K562 (cell line): ENCODE results near the gene UGT2B28. TPM values are rescaled to one million over a fixed set of nuclear protein-coding genes. Genes with fewer than 3 reads are reported as not detected.
"Not testable (repeated sequence)": the region's sequence is repeated elsewhere in the genome, so short reads cannot be mapped to it uniquely, and the experiment has no call there.

Experiments used
- ATAC-seq: fragments of 200-7000 bp; cut with Tn5 transposase; 3 replicates; pipeline ENCODE4 v1.9.1; 2020; ENCODE audit warnings: moderate library complexity
- BruUV-seq: library from RNA; stranded (reverse); fragments of 400-500 nt; replicated peaks from 2 replicates; lab custom pipeline; 2021; lab: Mats Ljungman, UMichigan
- CTCF ChIA-PET: fragments of 300-600 bp; formaldehyde crosslinking; extraction: SDS; loops from one replicate; lab custom pipeline; 2021; ENCODE audit warnings: low intra/inter-chr PET ratio; lab: Yijun Ruan, JAX
- POLR2A ChIA-PET: fragments of 300-600, 350-650 bp; sonication (Branson Sonifier 250); formaldehyde crosslinking; extraction: SDS; loops from one replicate; lab custom pipeline; 2021; ENCODE audit warnings: antibody characterized with exemption, inconsistent platforms; lab: Yijun Ruan, JAX
- DNase-seq, 4 experiments: peaks; one replicate each; pipeline versions ENCODE4 v3.0.0 to v3.0.0-alpha.2; 2011 to 2018; ENCODE audit warnings: low spot score in 3 of 4, mixed read lengths in 3 of 4; ENCODE audit errors: extremely low read depth in 1 of 4
- FAIRE-seq: peaks from 2 replicates; lab custom pipeline; 2011; peaks lifted over from hg19 to GRCh38; lab: Jason Lieb, UNC
- H2AFZ ChIP-seq: 2 replicates; pipeline ENCODE4 v1.6.0; 2011; ENCODE audit warnings: low read depth, low read length, control low read depth, inconsistent platforms
- H3K27ac ChIP-seq: fragments of 200-600 bp; 3 replicates; pipeline ENCODE4 v1.8.0; 2011; ENCODE audit warnings: low read depth, mild to moderate bottlenecking, control low read depth, inconsistent platforms, low read length, moderate library complexity, mixed read lengths; ENCODE audit errors: extremely low read depth
- H3K27me3 ChIP-seq, 2 experiments: fragments of 300-600 bp in 1 of 2; 2 replicates in 1 of 2; 3 replicates in 1 of 2; pipeline versions ENCODE4 v1.6.0 to v1.8.0; 2011; ENCODE audit warnings: inconsistent platforms in 2 of 2, low read length in 2 of 2, mild to moderate bottlenecking in 1 of 2, mixed read lengths in 1 of 2, moderate library complexity in 1 of 2; ENCODE audit not compliant: control insufficient read depth in 2 of 2, insufficient read depth in 2 of 2
- H3K36me3 ChIP-seq: fragments of 300-600 bp; 3 replicates; pipeline ENCODE4 v1.8.0; 2011; ENCODE audit warnings: mild to moderate bottlenecking, low read length, inconsistent platforms; ENCODE audit not compliant: control insufficient read depth, insufficient read depth
- H3K4me1 ChIP-seq, 2 experiments: fragments of 200-600 bp in 1 of 2; replicated peaks in 1 of 2; 2 replicates in 1 of 2; 3 replicates in 1 of 2; pipeline versions ENCODE4 v1.5.1 to v1.8.0; 2011; ENCODE audit warnings: inconsistent platforms in 2 of 2, low read length in 2 of 2, mild to moderate bottlenecking in 1 of 2, mixed read lengths in 1 of 2, moderate library complexity in 1 of 2; ENCODE audit not compliant: control insufficient read depth in 2 of 2, insufficient read depth in 2 of 2
- H3K4me2 ChIP-seq: 2 replicates; pipeline ENCODE4 v1.6.1; 2011; ENCODE audit warnings: low read length, control low read depth, inconsistent platforms, mixed read lengths; ENCODE audit not compliant: insufficient read depth
- H3K4me3 ChIP-seq: fragments of 200-600 bp; sonication (generic), shearing (Covaris generic); 2 replicates; pipeline ENCODE4 v1.5.1; 2016; ENCODE audit warnings: control low read depth, inconsistent platforms
- H3K79me2 ChIP-seq: fragments of 200-600 bp; 3 replicates; pipeline ENCODE4 v1.8.0; 2011; ENCODE audit warnings: low read length, inconsistent platforms; ENCODE audit not compliant: control insufficient read depth, insufficient read depth
- H3K9ac ChIP-seq, 2 experiments: 2 replicates each; pipeline versions ENCODE4 v1.6.0 to v1.6.1; 2011; ENCODE audit warnings: low read depth in 2 of 2, low read length in 2 of 2, control low read depth in 1 of 2, inconsistent platforms in 1 of 2, mild to moderate bottlenecking in 1 of 2, mixed read lengths in 1 of 2; ENCODE audit not compliant: insufficient read depth in 1 of 2
- H3K9me1 ChIP-seq: one replicate; pipeline ENCODE4 v1.6.0; 2011; ENCODE audit warnings: inconsistent platforms, mild to moderate bottlenecking, low read length, moderate library complexity; ENCODE audit not compliant: control insufficient read depth, insufficient read depth
- H3K9me3 ChIP-seq: replicated peaks from 2 replicates; pipeline ENCODE4 v1.5.1; 2011; ENCODE audit warnings: low read depth, low read length, inconsistent platforms; ENCODE audit not compliant: control insufficient read depth, insufficient read depth
- H4K20me1 ChIP-seq: replicated peaks from 2 replicates; pipeline ENCODE4 v1.6.1; 2011; ENCODE audit warnings: low read length, inconsistent platforms, mixed read lengths; ENCODE audit not compliant: control insufficient read depth, insufficient read depth
- ARID1B ChIP-seq: fragments of 450-650 bp; IDR thresholded peaks from 2 replicates; pipeline ENCODE4 v1.6.1; 2016; ENCODE audit warnings: antibody characterized with exemption, mild to moderate bottlenecking, inconsistent platforms
- CBFA2T2 ChIP-seq: fragments of 450-650 bp; conservative IDR thresholded peaks from 2 replicates; pipeline ENCODE4 v1.6.1; 2017; ENCODE audit warnings: mild to moderate bottlenecking
- CBFA2T3 ChIP-seq: fragments of 450-650 bp; IDR thresholded peaks from 2 replicates; pipeline ENCODE4 v1.6.1; 2017
- FOXA3 ChIP-seq, 2 experiments: fragments of 450-650 bp in 1 of 2; sonication (generic) in 1 of 2; formaldehyde crosslinking; IDR thresholded peaks in 1 of 2; conservative IDR thresholded peaks in 1 of 2; 2 replicates each; pipeline versions ENCODE4 v1.4.0 to v1.8.0; 2020 to 2022; ENCODE audit warnings: mild to moderate bottlenecking in 2 of 2, missing genetic modification reagents in 1 of 2
- FOXK2 ChIP-seq, 2 experiments: fragments of 450-650 bp; IDR thresholded peaks in 1 of 2; conservative IDR thresholded peaks in 1 of 2; 2 replicates each; pipeline ENCODE4 v1.6.1; 2016; ENCODE audit warnings: low read depth in 2 of 2, mild to moderate bottlenecking in 1 of 2
- SMARCA4 ChIP-seq: fragments of 450-650 bp; IDR thresholded peaks from 2 replicates; pipeline ENCODE4 v1.6.1; 2016
- TAL1 ChIP-seq: fragments of 450-650 bp; IDR thresholded peaks from 2 replicates; pipeline ENCODE4 v1.6.1; 2016; ENCODE audit warnings: mild to moderate bottlenecking
- TCF3 ChIP-seq: sonication (generic); formaldehyde crosslinking; IDR thresholded peaks from 2 replicates; pipeline ENCODE4 v1.4.0; 2020; ENCODE audit warnings: mild to moderate bottlenecking, missing genetic modification reagents
- WGBS: fragments of 100-300 bp; shearing (Covaris generic); methylation state at CpG from one replicate; pipeline ENCODE4 v1.1.6; 2016; ENCODE audit warnings: low coverage, mixed read lengths; ENCODE audit not compliant: insufficient coverage; ENCODE audit errors: missing lambda C conversion rate; 5-methylcytosine and 5-hydroxymethylcytosine counted together
- in situ Hi-C: fragments of 300-500 bp; cut with MboI; formaldehyde crosslinking; loops from 4 replicates; pipeline ENCODE4 v1.15.0; 2018; ENCODE audit warnings: inconsistent platforms, mixed read lengths
- intact Hi-C: fragments of 100-400 bp; cut with micrococcal nuclease; formaldehyde crosslinking; loops from 2 replicates; pipeline ENCODE4 v1.14.2; 2022
- polyA plus RNA-seq, 8 experiments: library from polyadenylated mRNA; depleted of rRNA in 4 of 8; stranded (reverse) in 5 of 8; unstranded in 3 of 8; fragments of >200 nt; fragmentation: Nextera tagmentation in 2 of 8; fragmentation: Illumina TruSeq in 1 of 8; extraction: Ambion mirVana in 2 of 8; extraction: Trizol in 1 of 8; gene quantifications; 2 replicates each; pipeline versions ENCODE4 v1.2.1 to v1.2.3, GENCODE V29; 2011 to 2014; ENCODE audit warnings: inconsistent platforms in 1 of 8, missing spikeins in 1 of 8
- total RNA-seq, 7 experiments: library from RNA; depleted of rRNA in 6 of 7; stranded (reverse); fragments of >200 nt in 6 of 7; fragmentation: Illumina TruSeq in 2 of 7; extraction: Trizol in 2 of 7; gene quantifications; 2 replicates each; pipeline versions ENCODE4 v1.2.1 to v1.2.3, GENCODE V29; 2011 to 2021; ENCODE audit warnings: low replicate concordance in 1 of 7
- TF ChIP-seq, protein P1 (sequence below): fragments of 450-650 bp; formaldehyde crosslinking; IDR thresholded peaks from 2 replicates; pipeline ENCODE4 v1.4.0; 2022; ENCODE audit warnings: mild to moderate bottlenecking, moderate library complexity

UGT2B28 gene
- total and polyA plus RNA-seq, 9 of the 15 experiments (the other 6 are each of a cell fraction or from before 2014, with no cell fraction given), result not detected

GRCh38 chr4:69343114-69343513 is 62.8 kb downstream of the UGT2B28 start:
- H3K9me1 ChIP-seq, H3K4me1 ChIP-seq, in situ Hi-C loops, H3K79me2 ChIP-seq, H3K9ac ChIP-seq, POLR2A ChIA-PET, intact Hi-C loops, ATAC-seq, H3K27me3 ChIP-seq, DNase-seq, H3K4me3 ChIP-seq, FAIRE-seq, CTCF ChIA-PET, BruUV-seq, H4K20me1 ChIP-seq, H3K9me3 ChIP-seq, H2AFZ ChIP-seq, H3K4me2 ChIP-seq, H3K36me3 ChIP-seq: not testable (repeated sequence)
- WGBS, result 0% methylated on average over 2 of the region's 2 CpGs
- peak overlapping the region; percentile 36; the same call in 1 of the 3 replicates for H3K27ac ChIP-seq

DNA sequence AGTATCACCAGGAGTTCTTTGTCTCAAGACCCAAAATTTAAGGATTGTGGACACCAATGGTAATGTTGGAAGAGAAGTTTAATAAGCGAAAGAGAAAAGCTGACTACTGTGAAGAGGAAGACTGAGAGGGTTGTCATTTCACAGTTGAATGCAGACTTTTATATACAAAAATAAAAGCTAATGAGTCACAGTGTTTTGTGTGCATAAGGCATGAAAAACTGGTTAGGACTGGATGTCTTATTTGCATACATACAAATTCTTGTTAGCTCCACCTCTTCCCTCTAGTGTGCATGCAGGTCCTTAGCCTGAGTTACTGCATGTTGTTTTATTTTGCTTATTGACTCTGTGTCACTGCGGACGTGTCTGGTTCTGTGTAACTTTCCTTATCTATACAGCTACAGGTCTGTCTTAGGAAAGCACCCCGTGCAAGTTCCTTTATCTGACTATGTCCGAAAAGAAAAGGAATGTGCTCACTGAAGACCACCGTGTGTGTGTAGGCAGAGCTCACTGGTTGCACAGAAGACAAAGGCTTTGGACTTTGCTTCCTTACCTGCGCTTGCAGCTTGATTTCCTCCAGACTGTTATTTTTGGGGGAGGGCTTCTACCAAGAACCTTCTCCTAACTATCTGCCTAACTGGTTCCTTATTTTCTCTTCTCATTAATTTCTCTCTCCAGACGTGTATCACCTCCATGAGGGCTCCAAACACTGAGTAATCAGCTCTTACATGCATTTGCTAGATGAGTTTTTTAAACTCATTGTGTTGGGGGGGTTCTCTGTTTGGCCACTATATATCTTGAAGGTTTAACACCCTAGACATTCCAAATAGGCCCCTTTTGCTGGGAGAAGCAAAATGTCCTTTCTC is 63.5 kb downstream of the UGT2B28 start:
- in situ Hi-C loops, result not testable (repeated sequence)

More for the DNA sequence above, 63.5 kb downstream of the UGT2B28 start:
- TF ChIP-seq CBFA2T3 (peak; percentile 58), SMARCA4 (peak; percentile 26; the same call in 1 of the 2 replicates), CBFA2T2 (peak; percentile 49; the same call in 1 of the 2 replicates), TAL1 (peak; percentile 34; the same call in 1 of the 2 replicates), FOXK2 (conservative IDR thresholded peaks at IDR 0.05 in 1 of 2, IDR thresholded peaks at IDR 0.05 in 1 of 2; ENCODE audit: low read depth in 2 of 2) (0 out of 4 replicates have a peak, but pooled peaks of 1 of the 2 experiments have one; percentile 18), TCF3 (peak; percentile 59), ARID1B (peak; percentile 54), FOXA3 (CRISPR knock-in tag; conservative IDR thresholded peaks at IDR 0.05 in 1 of 2, IDR thresholded peaks at IDR 0.05 in 1 of 2) (peak; percentile 43 to 69; a peak in 2 of 4 replicates)
- TF ChIP-seq, protein P1, sequence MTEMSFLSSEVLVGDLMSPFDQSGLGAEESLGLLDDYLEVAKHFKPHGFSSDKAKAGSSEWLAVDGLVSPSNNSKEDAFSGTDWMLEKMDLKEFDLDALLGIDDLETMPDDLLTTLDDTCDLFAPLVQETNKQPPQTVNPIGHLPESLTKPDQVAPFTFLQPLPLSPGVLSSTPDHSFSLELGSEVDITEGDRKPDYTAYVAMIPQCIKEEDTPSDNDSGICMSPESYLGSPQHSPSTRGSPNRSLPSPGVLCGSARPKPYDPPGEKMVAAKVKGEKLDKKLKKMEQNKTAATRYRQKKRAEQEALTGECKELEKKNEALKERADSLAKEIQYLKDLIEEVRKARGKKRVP (CRISPR knock-in tag), result peak; percentile 52; the same call in 1 of the 2 replicates
- ATAC-seq, H3K9me1 ChIP-seq, H3K9ac ChIP-seq, BruUV-seq, intact Hi-C loops, H3K4me1 ChIP-seq, CTCF ChIA-PET, H3K4me2 ChIP-seq, H3K9me3 ChIP-seq, H2AFZ ChIP-seq, DNase-seq, H3K27me3 ChIP-seq, H4K20me1 ChIP-seq, POLR2A ChIA-PET, H3K36me3 ChIP-seq, H3K4me3 ChIP-seq, H3K79me2 ChIP-seq: not testable (repeated sequence)
- FAIRE-seq, result peak; percentile 48
- peak overlapping the region; percentile 36; the same call in 1 of the 3 replicates for H3K27ac ChIP-seq
- WGBS, result 0% methylated on average over 7 of the region's 8 CpGs
